Suppressor macrophage treated with lipopolysaccharide for 1 hour (primary cell): ENCODE measurements around the gene TMEM87B.

Source experiments
- DNase-seq, 3 donors: peaks; one replicate each; pipeline ENCODE4 v3.0.0-alpha.2; 2020 to 2022

The TMEM87B gene

GRCh38 chr2:112152476-112153178 lies 97.6 kb downstream of the TMEM87B start:
- DNase-seq, result peak in 1 of 3 donors; percentile 18

- DNase-seq, result peak in 1 of 3 donors; percentile 6
Observed at GRCh38 chr2:112153179-112153490, 98.1 kb downstream of the TMEM87B start.

GRCh38 chr2:112153501-112153900 lies 98.4 kb downstream of the TMEM87B start:
- DNase-seq, result peak in 1 of 3 donors; percentile 6

GRCh38 chr2:112154246-112155117 lies 99.4 kb downstream of the TMEM87B start:
- DNase-seq, result peak in 1 of 3 donors; percentile 12

- DNase-seq, result peak in 2 of 3 donors; percentile 22 to 31
Observed at GRCh38 chr2:112155331-112156151, 100.5 kb downstream of the TMEM87B start.

GRCh38 chr2:112156152-112156986 lies 101.3 kb downstream of the TMEM87B start:
- DNase-seq, result peak in 1 of 3 donors; percentile 22

- DNase-seq, result peak in 2 of 3 donors; percentile 40 to 44
Observed at GRCh38 chr2:112157472-112157871, 102.4 kb downstream of the TMEM87B start.

- DNase-seq, result no peak
Observed at GRCh38 chr2:112159454-112159921, 104.4 kb downstream of the TMEM87B start.

GRCh38 chr2:112160283-112161250 lies 105.5 kb downstream of the TMEM87B start:
- DNase-seq, result no peak

- DNase-seq, result no peak
Observed at GRCh38 chr2:112161431-112162145, 106.5 kb downstream of the TMEM87B start.

- no peak for DNase-seq
Observed at GRCh38 chr2:112162341-112162740, 107.3 kb downstream of the TMEM87B start.

- no peak for DNase-seq
Observed at GRCh38 chr2:112162956-112163355, 107.9 kb downstream of the TMEM87B start.

- DNase-seq, result no peak
Observed at GRCh38 chr2:112163541-112163981, 108.5 kb downstream of the TMEM87B start.

- DNase-seq, result no peak
Observed at GRCh38 chr2:112164876-112165275, 109.8 kb downstream of the TMEM87B start.

GRCh38 chr2:112165296-112165695 lies 110.2 kb downstream of the TMEM87B start:
- no peak for DNase-seq

GRCh38 chr2:112166806-112167499 lies 111.9 kb downstream of the TMEM87B start:
- no peak for DNase-seq

GRCh38 chr2:112168422-112169124 lies 113.5 kb downstream of the TMEM87B start:
- DNase-seq, result no peak
